ENCODE measurements around the gene BIRC7.

The BIRC7 gene

GRCh38 chr20:63273635-63274380 is 38.1 kb downstream of the BIRC7 start:
- no peak for FAIRE-seq
- no peak for TF ChIP-seq TAF1 (IDR thresholded peaks at IDR 0.05; ENCODE audit: borderline replicate concordance, low read depth, low read length)
- no peak for TF ChIP-seq POLR2A (IDR thresholded peaks at IDR 0.05; ENCODE audit: low read depth, low read length)
- TF ChIP-seq POLR2AphosphoS5 (IDR thresholded peaks at IDR 0.05; ENCODE audit: low read depth, low read length) = no peak
- no peak for DNase-seq (ENCODE audit: insufficient read length)

- FAIRE-seq (no peak), DNase-seq (ENCODE audit: insufficient read length) (no peak)
- TF ChIP-seq POLR2AphosphoS5 (IDR thresholded peaks at IDR 0.05; ENCODE audit: low read depth, low read length) (no peak), POLR2A (IDR thresholded peaks at IDR 0.05; ENCODE audit: low read depth, low read length) (no peak), TAF1 (IDR thresholded peaks at IDR 0.05; ENCODE audit: borderline replicate concordance, low read depth, low read length) (no peak)
Measured at GRCh38 chr20:63274381-63275228, 38.9 kb downstream of the BIRC7 start.

GRCh38 chr20:63275825-63276224 is 40.1 kb downstream of the BIRC7 start:
- FAIRE-seq (no peak), DNase-seq (ENCODE audit: insufficient read length) (no peak)
- TF ChIP-seq POLR2AphosphoS5 (IDR thresholded peaks at IDR 0.05; ENCODE audit: low read depth, low read length) (no peak), POLR2A (IDR thresholded peaks at IDR 0.05; ENCODE audit: low read depth, low read length) (no peak), TAF1 (IDR thresholded peaks at IDR 0.05; ENCODE audit: borderline replicate concordance, low read depth, low read length) (no peak)

- FAIRE-seq (no peak), DNase-seq (ENCODE audit: insufficient read length) (no peak)
- TF ChIP-seq TAF1 (IDR thresholded peaks at IDR 0.05; ENCODE audit: borderline replicate concordance, low read depth, low read length) = no peak
- no peak for TF ChIP-seq POLR2AphosphoS5 (IDR thresholded peaks at IDR 0.05; ENCODE audit: low read depth, low read length)
- TF ChIP-seq POLR2A (IDR thresholded peaks at IDR 0.05; ENCODE audit: low read depth, low read length) = no peak
Measured at GRCh38 chr20:63276956-63277355, 41.3 kb downstream of the BIRC7 start.

- TF ChIP-seq POLR2A (IDR thresholded peaks at IDR 0.05; ENCODE audit: low read depth, low read length) (no peak), TAF1 (IDR thresholded peaks at IDR 0.05; ENCODE audit: borderline replicate concordance, low read depth, low read length) (no peak), POLR2AphosphoS5 (IDR thresholded peaks at IDR 0.05; ENCODE audit: low read depth, low read length) (no peak)
- FAIRE-seq = no peak
Measured at GRCh38 chr20:63277466-63278272, 42.0 kb downstream of the BIRC7 start.

GRCh38 chr20:63278661-63279060 is 43.0 kb downstream of the BIRC7 start:
- no peak for DNase-seq (ENCODE audit: insufficient read length)
- no peak for FAIRE-seq
- TF ChIP-seq POLR2A (IDR thresholded peaks at IDR 0.05; ENCODE audit: low read depth, low read length) (no peak), POLR2AphosphoS5 (IDR thresholded peaks at IDR 0.05; ENCODE audit: low read depth, low read length) (no peak), TAF1 (IDR thresholded peaks at IDR 0.05; ENCODE audit: borderline replicate concordance, low read depth, low read length) (no peak)

More at GRCh38 chr20:63277466-63278272, 42.0 kb downstream of the BIRC7 start:
- no peak for DNase-seq (ENCODE audit: insufficient read length)

GRCh38 chr20:63279931-63280330 is 44.2 kb downstream of the BIRC7 start:
- no peak for TF ChIP-seq POLR2A (IDR thresholded peaks at IDR 0.05; ENCODE audit: low read depth, low read length)
- TF ChIP-seq TAF1 (IDR thresholded peaks at IDR 0.05; ENCODE audit: borderline replicate concordance, low read depth, low read length) = no peak
- no peak for TF ChIP-seq POLR2AphosphoS5 (IDR thresholded peaks at IDR 0.05; ENCODE audit: low read depth, low read length)
- DNase-seq (ENCODE audit: insufficient read length) (no peak), FAIRE-seq (no peak)

GRCh38 chr20:63280371-63280770 is 44.7 kb downstream of the BIRC7 start:
- TF ChIP-seq POLR2AphosphoS5 (IDR thresholded peaks at IDR 0.05; ENCODE audit: low read depth, low read length) (no peak), POLR2A (IDR thresholded peaks at IDR 0.05; ENCODE audit: low read depth, low read length) (no peak), TAF1 (IDR thresholded peaks at IDR 0.05; ENCODE audit: borderline replicate concordance, low read depth, low read length) (no peak)
- DNase-seq (ENCODE audit: insufficient read length) (no peak), FAIRE-seq (no peak)

GRCh38 chr20:63280929-63281545 is 45.3 kb downstream of the BIRC7 start:
- FAIRE-seq (no peak), DNase-seq (ENCODE audit: insufficient read length) (no peak)
- TF ChIP-seq POLR2AphosphoS5 (IDR thresholded peaks at IDR 0.05; ENCODE audit: low read depth, low read length) (no peak), POLR2A (IDR thresholded peaks at IDR 0.05; ENCODE audit: low read depth, low read length) (no peak), TAF1 (IDR thresholded peaks at IDR 0.05; ENCODE audit: borderline replicate concordance, low read depth, low read length) (no peak)

GRCh38 chr20:63281742-63282665 is 46.3 kb downstream of the BIRC7 start:
- FAIRE-seq = no peak
- TF ChIP-seq TAF1 (IDR thresholded peaks at IDR 0.05; ENCODE audit: borderline replicate concordance, low read depth, low read length) = no peak
- no peak for DNase-seq (ENCODE audit: insufficient read length)
